Fibroblast of mammary gland (primary cell): Measurements from ENCODE around the gene RTP4.
"Not testable (repeated sequence)": the region's sequence is repeated elsewhere in the genome, so short reads cannot be mapped to it uniquely, and the experiment has no call there.

ENCODE experiments used
- DNase-seq: peaks from one replicate; pipeline ENCODE4 v3.0.0-alpha.2; 2010; ENCODE audit warnings: low read depth
- H3K4me3 ChIP-seq: 2 replicates; pipeline ENCODE4 v1.5.1; 2011; ENCODE audit warnings: low read depth, mild to moderate bottlenecking, low read length, moderate library complexity; ENCODE audit not compliant: control insufficient read depth
- TF ChIP-seq, protein P1 (sequence below): conservative IDR thresholded peaks from 2 replicates; pipeline ENCODE4 v1.5.1; 2011; ENCODE audit warnings: low read depth, low read length, inconsistent platforms; ENCODE audit not compliant: control insufficient read depth, insufficient read depth

Gene RTP4

DNA sequence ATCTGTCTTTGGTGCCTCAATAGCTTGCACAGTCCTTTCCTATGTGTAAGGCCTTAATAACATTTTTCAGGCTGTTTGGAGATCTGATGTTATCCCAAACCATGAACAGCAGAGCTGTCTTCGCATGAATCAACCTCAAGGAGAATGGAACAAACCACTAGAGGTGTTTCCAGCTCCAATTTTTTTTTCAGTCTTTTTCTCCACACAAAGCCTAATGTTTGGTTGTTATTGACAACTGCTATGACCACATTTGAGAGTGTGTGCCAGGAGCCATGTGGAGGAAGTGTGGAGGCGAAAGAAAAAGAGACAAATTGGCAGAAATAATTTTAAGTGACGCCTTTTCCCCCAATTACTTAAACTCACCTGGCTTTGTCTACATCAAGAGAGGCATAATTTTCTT is 38.7 kb downstream of the RTP4 start:
- TF ChIP-seq, protein P1, sequence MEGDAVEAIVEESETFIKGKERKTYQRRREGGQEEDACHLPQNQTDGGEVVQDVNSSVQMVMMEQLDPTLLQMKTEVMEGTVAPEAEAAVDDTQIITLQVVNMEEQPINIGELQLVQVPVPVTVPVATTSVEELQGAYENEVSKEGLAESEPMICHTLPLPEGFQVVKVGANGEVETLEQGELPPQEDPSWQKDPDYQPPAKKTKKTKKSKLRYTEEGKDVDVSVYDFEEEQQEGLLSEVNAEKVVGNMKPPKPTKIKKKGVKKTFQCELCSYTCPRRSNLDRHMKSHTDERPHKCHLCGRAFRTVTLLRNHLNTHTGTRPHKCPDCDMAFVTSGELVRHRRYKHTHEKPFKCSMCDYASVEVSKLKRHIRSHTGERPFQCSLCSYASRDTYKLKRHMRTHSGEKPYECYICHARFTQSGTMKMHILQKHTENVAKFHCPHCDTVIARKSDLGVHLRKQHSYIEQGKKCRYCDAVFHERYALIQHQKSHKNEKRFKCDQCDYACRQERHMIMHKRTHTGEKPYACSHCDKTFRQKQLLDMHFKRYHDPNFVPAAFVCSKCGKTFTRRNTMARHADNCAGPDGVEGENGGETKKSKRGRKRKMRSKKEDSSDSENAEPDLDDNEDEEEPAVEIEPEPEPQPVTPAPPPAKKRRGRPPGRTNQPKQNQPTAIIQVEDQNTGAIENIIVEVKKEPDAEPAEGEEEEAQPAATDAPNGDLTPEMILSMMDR: no peak
- DNase-seq: peak; percentile 47
- H3K4me3 ChIP-seq: no peak overlapping the region

DNA sequence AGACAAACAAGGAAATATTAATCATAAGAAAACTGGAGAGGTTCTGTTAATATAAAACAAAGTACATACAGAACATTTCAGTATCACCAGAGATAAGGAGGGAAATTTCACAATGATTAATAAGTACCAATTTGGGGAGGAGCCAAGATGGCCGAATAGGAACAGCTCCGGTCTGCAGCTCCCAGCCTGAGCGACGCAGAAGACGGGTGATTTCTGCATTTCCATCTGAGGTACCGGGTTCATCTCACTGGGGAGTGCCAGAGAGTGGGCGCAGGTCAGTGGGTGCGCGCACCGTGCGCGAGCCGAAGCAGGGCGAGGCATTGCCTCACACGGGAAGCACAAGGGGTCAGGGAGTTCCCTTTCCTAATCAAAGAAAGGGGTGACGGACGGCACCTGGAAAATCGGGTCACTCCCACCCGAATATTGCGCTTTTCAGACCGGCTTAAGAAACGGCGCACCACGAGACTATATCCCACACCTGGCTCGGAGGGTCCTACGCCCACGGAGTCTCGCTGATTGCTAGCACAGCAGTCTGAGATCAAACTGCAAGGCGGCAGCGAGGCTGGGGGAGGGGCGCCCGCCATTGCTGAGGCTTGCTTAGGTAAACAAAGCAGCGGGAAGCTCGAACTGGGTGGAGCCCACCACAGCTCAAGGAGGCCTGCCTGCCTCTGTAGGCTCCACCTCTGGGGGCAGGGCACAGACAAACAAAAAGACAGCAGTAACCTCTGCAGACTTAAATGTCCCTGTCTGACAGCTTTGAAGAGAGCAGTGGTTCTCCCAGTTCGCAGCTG is 44.0 kb downstream of the RTP4 start:
- H3K4me3 ChIP-seq, DNase-seq: not testable (repeated sequence)
